ENCODE data around the gene APOL5.

DNA sequence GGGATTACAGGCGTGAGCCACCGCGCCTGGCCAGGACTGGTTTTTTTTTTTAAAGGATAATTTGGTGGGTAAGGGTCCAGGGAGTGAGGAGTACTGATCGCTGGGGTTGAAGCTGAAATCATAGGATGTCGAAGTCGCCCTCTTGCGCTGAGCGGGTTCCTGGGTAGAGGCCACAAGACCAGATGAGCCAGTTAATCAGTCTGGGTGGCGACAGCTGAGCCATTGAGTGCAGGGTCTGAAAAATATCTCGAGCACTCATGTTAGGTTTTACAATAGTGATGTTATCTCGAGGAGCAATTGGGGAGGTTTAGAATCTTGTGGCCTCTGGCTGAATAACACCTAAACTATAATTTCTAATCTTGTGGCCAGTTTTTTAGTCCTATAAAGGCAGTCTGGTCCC is 7.8 kb downstream of the APOL5 start:
- TF ChIP-seq, protein P1, sequence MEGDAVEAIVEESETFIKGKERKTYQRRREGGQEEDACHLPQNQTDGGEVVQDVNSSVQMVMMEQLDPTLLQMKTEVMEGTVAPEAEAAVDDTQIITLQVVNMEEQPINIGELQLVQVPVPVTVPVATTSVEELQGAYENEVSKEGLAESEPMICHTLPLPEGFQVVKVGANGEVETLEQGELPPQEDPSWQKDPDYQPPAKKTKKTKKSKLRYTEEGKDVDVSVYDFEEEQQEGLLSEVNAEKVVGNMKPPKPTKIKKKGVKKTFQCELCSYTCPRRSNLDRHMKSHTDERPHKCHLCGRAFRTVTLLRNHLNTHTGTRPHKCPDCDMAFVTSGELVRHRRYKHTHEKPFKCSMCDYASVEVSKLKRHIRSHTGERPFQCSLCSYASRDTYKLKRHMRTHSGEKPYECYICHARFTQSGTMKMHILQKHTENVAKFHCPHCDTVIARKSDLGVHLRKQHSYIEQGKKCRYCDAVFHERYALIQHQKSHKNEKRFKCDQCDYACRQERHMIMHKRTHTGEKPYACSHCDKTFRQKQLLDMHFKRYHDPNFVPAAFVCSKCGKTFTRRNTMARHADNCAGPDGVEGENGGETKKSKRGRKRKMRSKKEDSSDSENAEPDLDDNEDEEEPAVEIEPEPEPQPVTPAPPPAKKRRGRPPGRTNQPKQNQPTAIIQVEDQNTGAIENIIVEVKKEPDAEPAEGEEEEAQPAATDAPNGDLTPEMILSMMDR (IDR thresholded peaks at IDR 0.05), result no peak
- TF ChIP-seq POLR2AphosphoS5 (IDR thresholded peaks at IDR 0.05), result no peak

Data from upper lobe of left lung (tissue), 4 donors.